ENCODE results near the gene ITGAV.

Gene ITGAV

DNA sequence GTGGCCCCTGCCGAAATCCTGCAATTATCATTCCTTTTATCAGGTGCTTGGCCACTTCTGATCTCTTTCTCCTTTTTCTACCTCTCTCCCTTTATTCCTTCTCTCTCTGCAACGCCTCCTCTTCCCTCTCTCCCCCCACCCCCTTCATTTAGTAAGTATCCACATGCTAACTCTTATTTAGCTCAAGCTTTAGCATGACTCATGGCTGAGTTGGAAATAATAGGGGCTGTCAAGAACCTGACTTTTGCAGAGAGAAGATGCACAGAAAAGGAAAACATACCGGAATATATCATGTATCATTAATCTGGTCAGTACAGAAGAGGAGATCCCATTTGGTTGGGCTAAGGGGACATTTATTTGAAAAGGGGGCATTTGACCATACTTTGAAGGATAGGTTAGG is 137.1 kb downstream of the ITGAV start:
- no peak for DNase-seq

DNA sequence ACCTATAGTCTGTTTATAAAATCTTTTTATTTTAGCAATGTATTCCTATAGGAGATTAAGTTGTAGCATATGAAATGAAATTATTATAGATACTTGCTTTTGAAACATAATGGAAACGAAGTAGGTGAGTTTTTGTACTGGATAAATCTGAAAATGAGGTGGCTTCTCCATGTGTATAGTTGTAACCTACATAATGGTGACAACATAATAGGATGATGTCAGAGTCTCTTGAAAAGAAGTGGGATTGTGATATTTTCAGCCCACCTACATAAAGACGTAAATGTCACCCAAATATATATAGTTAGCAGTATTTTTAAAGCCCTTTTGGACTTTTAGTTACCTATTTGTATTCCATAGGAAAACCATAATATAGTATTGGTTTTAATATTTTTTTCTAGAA is 138.8 kb downstream of the ITGAV start:
- DNase-seq = no peak

All from hematopoietic multipotent progenitor cell treated with erythropoietin and hydrocortisone succinate and interleukin-3 and kit ligand, for 4 days (in vitro differentiated cells).